Fibroblast of lung (primary cell): ENCODE measurements around the gene TIGIT. TPM values are rescaled to one million over a fixed set of nuclear protein-coding genes. Genes with fewer than 3 reads are reported as not detected.

Experiments
- DNase-seq, 2 donors: peaks; one replicate each; pipeline versions ENCODE4 v3.0.0 to v3.0.0-alpha.2; 2010; ENCODE audit warnings: low read depth in 2 of 2
- H2AFZ ChIP-seq: 2 replicates; pipeline ENCODE4 v1.5.1; 2012; ENCODE audit warnings: low read length, control low read depth, inconsistent platforms
- H3K27ac ChIP-seq: 2 replicates; pipeline ENCODE4 v1.5.1; 2011; ENCODE audit warnings: low read length, control low read depth; ENCODE audit not compliant: insufficient read depth
- H3K27me3 ChIP-seq: 2 replicates; pipeline ENCODE4 v1.5.1; 2011; ENCODE audit warnings: mild to moderate bottlenecking, low read length; ENCODE audit not compliant: control insufficient read depth, insufficient read depth
- H3K36me3 ChIP-seq: 2 replicates; pipeline ENCODE4 v1.5.1; 2011; ENCODE audit warnings: low read length; ENCODE audit not compliant: control insufficient read depth, insufficient read depth
- H3K4me1 ChIP-seq: 2 replicates; pipeline ENCODE4 v1.5.1; 2011; ENCODE audit warnings: low read length; ENCODE audit not compliant: control insufficient read depth, insufficient read depth; ENCODE audit errors: extremely low read depth
- H3K4me2 ChIP-seq: 2 replicates; pipeline ENCODE4 v1.5.1; 2011; ENCODE audit warnings: low read length, control low read depth; ENCODE audit not compliant: insufficient read depth; ENCODE audit errors: extremely low read depth
- H3K4me3 ChIP-seq, 4 experiments: fragments of 200-600 bp in 1 of 4; sonication (generic) in 1 of 4; replicated peaks in 1 of 4; 2 replicates each; pipeline ENCODE4 v1.5.1; 2011 to 2016; ENCODE audit warnings: low read length in 4 of 4, low read depth in 3 of 4, mild to moderate bottlenecking in 3 of 4, control low read depth in 2 of 4, inconsistent platforms in 1 of 4, mixed read lengths in 1 of 4; ENCODE audit not compliant: insufficient read depth in 1 of 4; ENCODE audit errors: control extremely low read depth in 1 of 4
- H3K79me2 ChIP-seq: 2 replicates; pipeline ENCODE4 v1.5.1; 2012; ENCODE audit warnings: mild to moderate bottlenecking, low read length, inconsistent platforms; ENCODE audit not compliant: control insufficient read depth, insufficient read depth
- H3K9ac ChIP-seq: 2 replicates; pipeline ENCODE4 v1.5.1; 2011; ENCODE audit warnings: mild to moderate bottlenecking, low read length, control low read depth; ENCODE audit not compliant: insufficient read depth
- H3K9me3 ChIP-seq: 2 replicates; pipeline ENCODE4 v1.5.1; 2012; ENCODE audit warnings: low read depth, low read length; ENCODE audit not compliant: control insufficient read depth, insufficient read depth
- H4K20me1 ChIP-seq: 2 replicates; pipeline ENCODE4 v1.5.1; 2011; ENCODE audit warnings: low read length; ENCODE audit not compliant: control insufficient read depth, insufficient read depth; ENCODE audit errors: extremely low read depth
- EZH2 ChIP-seq: IDR thresholded peaks from 2 replicates; pipeline ENCODE4 v1.5.1; 2012; ENCODE audit warnings: low read length, control low read depth, mild to moderate bottlenecking; ENCODE audit errors: missing control alignments
- polyA plus RNA-seq, 2 donors: library from polyadenylated mRNA; depleted of rRNA in 1 of 2; stranded (reverse) in 1 of 2; unstranded in 1 of 2; fragments of >200 nt; gene quantifications; 2 replicates each; pipeline ENCODE4 v1.2.1, GENCODE V29; 2011 to 2012; ENCODE audit warnings: missing spikeins in 1 of 2
- total RNA-seq: library from RNA; depleted of rRNA; stranded (reverse); fragments of >200 nt; gene quantifications from 2 replicates; pipeline ENCODE4 v1.2.1, GENCODE V29; 2014
- TF ChIP-seq, protein P1 (sequence below), 2 donors: IDR thresholded peaks in 1 of 2; conservative IDR thresholded peaks in 1 of 2; 1 replicate in 1 of 2; 2 replicates in 1 of 2; pipeline ENCODE4 v1.5.1; 2011 to 2012; ENCODE audit warnings: low read length in 2 of 2, control low read depth in 1 of 2, inconsistent platforms in 1 of 2, low read depth in 1 of 2, mild to moderate bottlenecking in 1 of 2

Gene TIGIT
- total and polyA plus RNA-seq, 2 donors (not counting 1 experiment from before 2014, with no cell fraction given) = not detected

- Histone ChIP-seq H3K4me2 (no peak overlapping the region), H3K9ac (no peak overlapping the region), H4K20me1 (no peaks in the 10 kb centered on the region), H3K4me3 (no peak overlapping the region), H2AFZ (no peak overlapping the region), H3K79me2 (no peaks in the 10 kb centered on the region), H3K27me3 (no peaks in the 10 kb centered on the region), H3K9me3 (no peaks in the 10 kb centered on the region), H3K4me1 (no peaks in the 10 kb centered on the region), H3K36me3 (no peaks in the 10 kb centered on the region), H3K27ac (no peak overlapping the region)
- DNase-seq = no peak
- no peak for TF ChIP-seq EZH2
- TF ChIP-seq, protein P1, sequence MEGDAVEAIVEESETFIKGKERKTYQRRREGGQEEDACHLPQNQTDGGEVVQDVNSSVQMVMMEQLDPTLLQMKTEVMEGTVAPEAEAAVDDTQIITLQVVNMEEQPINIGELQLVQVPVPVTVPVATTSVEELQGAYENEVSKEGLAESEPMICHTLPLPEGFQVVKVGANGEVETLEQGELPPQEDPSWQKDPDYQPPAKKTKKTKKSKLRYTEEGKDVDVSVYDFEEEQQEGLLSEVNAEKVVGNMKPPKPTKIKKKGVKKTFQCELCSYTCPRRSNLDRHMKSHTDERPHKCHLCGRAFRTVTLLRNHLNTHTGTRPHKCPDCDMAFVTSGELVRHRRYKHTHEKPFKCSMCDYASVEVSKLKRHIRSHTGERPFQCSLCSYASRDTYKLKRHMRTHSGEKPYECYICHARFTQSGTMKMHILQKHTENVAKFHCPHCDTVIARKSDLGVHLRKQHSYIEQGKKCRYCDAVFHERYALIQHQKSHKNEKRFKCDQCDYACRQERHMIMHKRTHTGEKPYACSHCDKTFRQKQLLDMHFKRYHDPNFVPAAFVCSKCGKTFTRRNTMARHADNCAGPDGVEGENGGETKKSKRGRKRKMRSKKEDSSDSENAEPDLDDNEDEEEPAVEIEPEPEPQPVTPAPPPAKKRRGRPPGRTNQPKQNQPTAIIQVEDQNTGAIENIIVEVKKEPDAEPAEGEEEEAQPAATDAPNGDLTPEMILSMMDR (conservative IDR thresholded peaks at IDR 0.05 in 1 of 2, IDR thresholded peaks at IDR 0.05 in 1 of 2; ENCODE audit: low read depth in 1 of 2, low read length in 2 of 2) = no peak
Measured at GRCh38 chr3:114323546-114324254, 29.9 kb downstream of the TIGIT start.

- Histone ChIP-seq H3K36me3 (no peaks in the 10 kb centered on the region), H3K4me2 (no peak overlapping the region), H3K27ac (no peak overlapping the region), H3K27me3 (no peaks in the 10 kb centered on the region), H3K9ac (no peak overlapping the region), H3K79me2 (no peaks in the 10 kb centered on the region), H4K20me1 (no peaks in the 10 kb centered on the region), H3K4me1 (no peaks in the 10 kb centered on the region), H2AFZ (no peak overlapping the region), H3K9me3 (no peaks in the 10 kb centered on the region), H3K4me3 (no peak overlapping the region)
- DNase-seq = no peak
- TF ChIP-seq, protein P1 (conservative IDR thresholded peaks at IDR 0.05 in 1 of 2, IDR thresholded peaks at IDR 0.05 in 1 of 2; ENCODE audit: low read depth in 1 of 2, low read length in 2 of 2) = no peak
- TF ChIP-seq EZH2 = no peak
Measured at GRCh38 chr3:114327665-114328064, 33.8 kb downstream of the TIGIT start.

GRCh38 chr3:114328345-114328744 is 34.5 kb downstream of the TIGIT start:
- H3K27me3 ChIP-seq = no peaks in the 10 kb centered on the region
- DNase-seq = no peak
- H3K27ac ChIP-seq = no peak overlapping the region
- no peaks in the 10 kb centered on the region for H3K36me3 ChIP-seq
- H4K20me1 ChIP-seq = no peaks in the 10 kb centered on the region
- no peak overlapping the region for H2AFZ ChIP-seq
- no peak for TF ChIP-seq EZH2
- TF ChIP-seq, protein P1 (conservative IDR thresholded peaks at IDR 0.05 in 1 of 2, IDR thresholded peaks at IDR 0.05 in 1 of 2; ENCODE audit: low read depth in 1 of 2, low read length in 2 of 2) = no peak
- H3K4me3 ChIP-seq = no peak overlapping the region
- H3K9me3 ChIP-seq = no peaks in the 10 kb centered on the region
- H3K9ac ChIP-seq = no peak overlapping the region
- no peak overlapping the region for H3K4me2 ChIP-seq
- no peaks in the 10 kb centered on the region for H3K79me2 ChIP-seq
- no peaks in the 10 kb centered on the region for H3K4me1 ChIP-seq
